HG02840 (cell line): ENCODE measurements around the gene B3GAT1.

Source experiments
- ATAC-seq: cut with Tn5 transposase; IDR thresholded peaks from one replicate; pipeline ENCODE4 v1.9.1; 2021; ENCODE audit warnings: mild to moderate bottlenecking, moderate library complexity, moderate number of reproducible peaks; ENCODE audit not compliant: unreplicated experiment, low FRiP score

The B3GAT1 gene

GRCh38 chr11:134342572-134343340 is 69.3 kb downstream of the B3GAT1 start:
- no peak for ATAC-seq

- no peak for ATAC-seq
These were observed 70.1 kb downstream of the B3GAT1 start for GRCh38 chr11:134341805-134342571.

GRCh38 chr11:134340354-134340964 is 71.6 kb downstream of the B3GAT1 start:
- no peak for ATAC-seq

GRCh38 chr11:134339756-134340155 is 72.3 kb downstream of the B3GAT1 start:
- no peak for ATAC-seq

GRCh38 chr11:134338654-134339053 is 73.4 kb downstream of the B3GAT1 start:
- ATAC-seq = no peak

- ATAC-seq = no peak
These were observed 74.0 kb downstream of the B3GAT1 start for GRCh38 chr11:134338068-134338467.

GRCh38 chr11:134337051-134337450 is 75.0 kb downstream of the B3GAT1 start:
- ATAC-seq = no peak

- ATAC-seq = no peak
These were observed 77.1 kb downstream of the B3GAT1 start for GRCh38 chr11:134334796-134335571.

GRCh38 chr11:134333946-134334345 is 78.1 kb downstream of the B3GAT1 start:
- no peak for ATAC-seq

GRCh38 chr11:134333312-134333711 is 78.7 kb downstream of the B3GAT1 start:
- no peak for ATAC-seq

- ATAC-seq = no peak
These were observed 79.3 kb downstream of the B3GAT1 start for GRCh38 chr11:134332782-134333181.

GRCh38 chr11:134332189-134332631 is 79.8 kb downstream of the B3GAT1 start:
- ATAC-seq = no peak

GRCh38 chr11:134331354-134332188 is 80.5 kb downstream of the B3GAT1 start, which contains the start of gene GLB1L2:
Gene GLB1L2, plus strand, starts transcription at chr11:134331988. Its CDS starts 74 bp downstream, at chr11:134332062.
- no peak for ATAC-seq

- ATAC-seq = no peak
These were observed 81.3 kb downstream of the B3GAT1 start for GRCh38 chr11:134330611-134331353.
